K562 (cell line): Measurements from ENCODE around the gene SF3A2. TPM values are rescaled to one million over a fixed set of nuclear protein-coding genes. Genes with fewer than 3 reads are reported as not detected.
A peak's percentile ranks its signal among the peaks of the same experiment; 100 is the strongest.

Source experiments
- CBFA2T2 ChIP-seq: fragments of 450-650 bp; conservative IDR thresholded peaks from 2 replicates; pipeline ENCODE4 v1.6.1; 2017; ENCODE audit warnings: mild to moderate bottlenecking
- CCNT2 ChIP-seq: IDR thresholded peaks from 2 replicates; pipeline ENCODE4 v1.6.1; 2011; ENCODE audit warnings: borderline replicate concordance, low read depth, mild to moderate bottlenecking, moderate library complexity, mixed read lengths, low read length; ENCODE audit not compliant: insufficient read length; ENCODE audit errors: extremely low read depth
- CHCHD3 ChIP-seq: fragments of 250-450 bp; sonication (Bioruptor Pico); IDR thresholded peaks from 2 replicates; pipeline ENCODE4 v2.1.2; 2022; ENCODE audit warnings: mild to moderate bottlenecking
- CREB1 ChIP-seq, 2 experiments: sonication (generic) in 1 of 2; formaldehyde crosslinking in 1 of 2; IDR thresholded peaks; 2 replicates each; pipeline versions ENCODE4 v1.6.1 to v1.8.0; 2012 to 2022; ENCODE audit warnings: inconsistent platforms in 1 of 2, mild to moderate bottlenecking in 1 of 2, missing genetic modification reagents in 1 of 2, moderate library complexity in 1 of 2
- GABPB2 ChIP-seq: fragments of 250-450 bp; sonication (Bioruptor Pico); conservative IDR thresholded peaks from 2 replicates; pipeline ENCODE4 v1.5.1; 2021; ENCODE audit warnings: mild to moderate bottlenecking
- HDAC3 ChIP-seq: fragments of 450-650 bp; IDR thresholded peaks from 2 replicates; pipeline ENCODE4 v1.6.1; 2018; ENCODE audit warnings: borderline replicate concordance, mild to moderate bottlenecking, moderate library complexity; ENCODE audit not compliant: partially characterized antibody
- KLF6 ChIP-seq: fragments of 250-450 bp; sonication (Bioruptor Pico); IDR thresholded peaks from 2 replicates; pipeline ENCODE4 v1.4.0; 2020; ENCODE audit warnings: mild to moderate bottlenecking, moderate library complexity, borderline replicate concordance
- POLR2G ChIP-seq: fragments of 200-400 bp; formaldehyde crosslinking; IDR thresholded peaks from 2 replicates; pipeline ENCODE4 v1.6.1; 2017; ENCODE audit warnings: low read depth, mild to moderate bottlenecking, antibody characterized with exemption, low read length, moderate library complexity
- RBFOX2 ChIP-seq: fragments of 200-400 bp; formaldehyde crosslinking; IDR thresholded peaks from 2 replicates; pipeline ENCODE4 v1.6.1; 2017; ENCODE audit warnings: low read depth, mild to moderate bottlenecking, low read length, moderate library complexity
- SIRT6 ChIP-seq: IDR thresholded peaks from one replicate; pipeline ENCODE4 v1.6.1; 2012; ENCODE audit warnings: low read depth, mild to moderate bottlenecking, control low read depth, inconsistent platforms, low read length, moderate library complexity
- STAG1 ChIP-seq: sonication (generic); formaldehyde crosslinking; IDR thresholded peaks from 2 replicates; pipeline ENCODE4 v1.5.0; 2020; ENCODE audit warnings: missing genetic modification reagents, borderline replicate concordance
- ZNF121 ChIP-seq: sonication (generic); formaldehyde crosslinking; conservative IDR thresholded peaks from 2 replicates; pipeline ENCODE4 v1.8.0; 2022; ENCODE audit warnings: missing genetic modification reagents
- ZNF124 ChIP-seq: sonication (generic); formaldehyde crosslinking; IDR thresholded peaks from 2 replicates; pipeline ENCODE4 v1.8.1; 2022; ENCODE audit warnings: missing genetic modification reagents
- ZNF165 ChIP-seq: fragments of 250-450 bp; sonication (Bioruptor Pico); IDR thresholded peaks from 2 replicates; pipeline ENCODE4 v1.4.0; 2020; ENCODE audit warnings: borderline replicate concordance
- ZNF239 ChIP-seq: fragments of 250-450 bp; sonication (Bioruptor Pico); IDR thresholded peaks from 2 replicates; pipeline ENCODE4 v1.4.0; 2020; ENCODE audit warnings: mild to moderate bottlenecking
- polyA plus RNA-seq, 8 experiments: library from polyadenylated mRNA; depleted of rRNA in 4 of 8; stranded (reverse) in 5 of 8; unstranded in 3 of 8; fragments of >200 nt; fragmentation: Nextera tagmentation in 2 of 8; fragmentation: Illumina TruSeq in 1 of 8; extraction: Ambion mirVana in 2 of 8; extraction: Trizol in 1 of 8; gene quantifications; 2 replicates each; pipeline versions ENCODE4 v1.2.1 to v1.2.3, GENCODE V29; 2011 to 2014; ENCODE audit warnings: inconsistent platforms in 1 of 8, missing spikeins in 1 of 8
- total RNA-seq, 7 experiments: library from RNA; depleted of rRNA in 6 of 7; stranded (reverse); fragments of >200 nt in 6 of 7; fragmentation: Illumina TruSeq in 2 of 7; extraction: Trizol in 2 of 7; gene quantifications; 2 replicates each; pipeline versions ENCODE4 v1.2.1 to v1.2.3, GENCODE V29; 2011 to 2021; ENCODE audit warnings: low replicate concordance in 1 of 7
- TF ChIP-seq, protein P1 (sequence below): sonication (generic); formaldehyde crosslinking; IDR thresholded peaks from 2 replicates; pipeline ENCODE4 v1.8.0; 2022; ENCODE audit warnings: missing genetic modification reagents, mild to moderate bottlenecking, moderate library complexity, borderline replicate concordance
- TF ChIP-seq, protein P2 (sequence below): fragments of 450-650 bp; IDR thresholded peaks from 2 replicates; pipeline ENCODE4 v1.7.0; 2016; ENCODE audit warnings: borderline replicate concordance
- TF ChIP-seq, protein P3 (sequence below): fragments of 250-450 bp; sonication (Bioruptor Pico); IDR thresholded peaks from 2 replicates; pipeline ENCODE4 v1.4.0; 2020; ENCODE audit warnings: mild to moderate bottlenecking, moderate library complexity, borderline replicate concordance
- TF ChIP-seq, protein P4 (sequence below): IDR thresholded peaks from 3 replicates; pipeline ENCODE4 v1.6.1; 2011; ENCODE audit warnings: borderline replicate concordance, mild to moderate bottlenecking; ENCODE audit not compliant: insufficient read length, insufficient read depth

The SF3A2 gene
- total and polyA plus RNA-seq, 9 of the 15 experiments (the other 6 are each of a cell fraction or from before 2014, with no cell fraction given): 0.17 to 194 (median 22.8) TPM

DNA sequence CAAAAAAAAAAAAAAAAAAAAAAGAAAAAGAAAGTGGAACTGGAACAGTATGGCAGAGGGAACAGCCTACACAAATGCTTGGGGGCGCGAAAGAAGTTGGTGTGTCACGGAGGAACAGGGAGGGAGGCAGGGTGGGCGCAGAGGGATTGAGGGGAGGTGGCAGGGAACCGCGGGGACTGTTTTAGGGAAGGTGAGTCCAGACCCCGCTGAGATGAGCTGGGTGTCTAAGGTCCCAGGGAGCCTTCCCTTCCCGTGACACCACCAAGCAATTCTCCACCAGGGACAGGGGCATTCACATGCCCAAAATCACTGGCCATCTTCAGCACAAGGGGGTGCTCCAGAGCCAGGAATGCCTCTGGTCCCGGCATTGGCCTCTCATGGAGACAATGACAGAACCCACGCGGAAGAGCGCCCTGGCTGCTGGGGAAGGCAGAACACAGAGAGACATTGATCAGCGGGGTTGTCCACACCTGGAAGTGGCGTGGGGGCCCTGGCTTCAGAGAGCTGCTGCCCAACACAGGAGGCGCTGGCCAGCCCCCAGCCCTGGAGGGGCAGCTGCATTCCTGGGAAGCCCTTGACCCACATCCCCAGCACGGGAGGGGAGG is 38.4 kb downstream of the SF3A2 start (continued):
- TF ChIP-seq, protein P1, sequence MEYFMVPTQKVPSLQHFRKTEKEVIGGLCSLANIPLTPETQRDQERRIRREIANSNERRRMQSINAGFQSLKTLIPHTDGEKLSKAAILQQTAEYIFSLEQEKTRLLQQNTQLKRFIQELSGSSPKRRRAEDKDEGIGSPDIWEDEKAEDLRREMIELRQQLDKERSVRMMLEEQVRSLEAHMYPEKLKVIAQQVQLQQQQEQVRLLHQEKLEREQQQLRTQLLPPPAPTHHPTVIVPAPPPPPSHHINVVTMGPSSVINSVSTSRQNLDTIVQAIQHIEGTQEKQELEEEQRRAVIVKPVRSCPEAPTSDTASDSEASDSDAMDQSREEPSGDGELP (CRISPR knock-in tag): peak; percentile 47; the same call in 1 of the 2 replicates
- TF ChIP-seq KLF6 (no peak), GABPB2 (CRISPR knock-in tag) (no peak), HDAC3 (no peak), CHCHD3 (CRISPR knock-in tag) (no peak), ZNF124 (CRISPR knock-in tag) (no peak), CREB1 (IDR thresholded peaks at IDR 0.05) (no peak), CREB1 (CRISPR knock-in tag; IDR thresholded peaks at IDR 0.05) (0 out of 2 replicates have a peak, but pooled peaks have one; percentile 26), POLR2G (peak; percentile 79), CCNT2 (no peak), ZNF239 (CRISPR knock-in tag) (no peak), ZNF121 (CRISPR knock-in tag) (no peak), SIRT6 (no peak), CBFA2T2 (no peak), STAG1 (CRISPR knock-in tag) (peak; percentile 34; the same call in 1 of the 2 replicates), RBFOX2 (peak; percentile 73), ZNF165 (CRISPR knock-in tag) (no peak)
- TF ChIP-seq, protein P2, sequence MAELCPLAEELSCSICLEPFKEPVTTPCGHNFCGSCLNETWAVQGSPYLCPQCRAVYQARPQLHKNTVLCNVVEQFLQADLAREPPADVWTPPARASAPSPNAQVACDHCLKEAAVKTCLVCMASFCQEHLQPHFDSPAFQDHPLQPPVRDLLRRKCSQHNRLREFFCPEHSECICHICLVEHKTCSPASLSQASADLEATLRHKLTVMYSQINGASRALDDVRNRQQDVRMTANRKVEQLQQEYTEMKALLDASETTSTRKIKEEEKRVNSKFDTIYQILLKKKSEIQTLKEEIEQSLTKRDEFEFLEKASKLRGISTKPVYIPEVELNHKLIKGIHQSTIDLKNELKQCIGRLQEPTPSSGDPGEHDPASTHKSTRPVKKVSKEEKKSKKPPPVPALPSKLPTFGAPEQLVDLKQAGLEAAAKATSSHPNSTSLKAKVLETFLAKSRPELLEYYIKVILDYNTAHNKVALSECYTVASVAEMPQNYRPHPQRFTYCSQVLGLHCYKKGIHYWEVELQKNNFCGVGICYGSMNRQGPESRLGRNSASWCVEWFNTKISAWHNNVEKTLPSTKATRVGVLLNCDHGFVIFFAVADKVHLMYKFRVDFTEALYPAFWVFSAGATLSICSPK: no peak
- TF ChIP-seq, protein P3, sequence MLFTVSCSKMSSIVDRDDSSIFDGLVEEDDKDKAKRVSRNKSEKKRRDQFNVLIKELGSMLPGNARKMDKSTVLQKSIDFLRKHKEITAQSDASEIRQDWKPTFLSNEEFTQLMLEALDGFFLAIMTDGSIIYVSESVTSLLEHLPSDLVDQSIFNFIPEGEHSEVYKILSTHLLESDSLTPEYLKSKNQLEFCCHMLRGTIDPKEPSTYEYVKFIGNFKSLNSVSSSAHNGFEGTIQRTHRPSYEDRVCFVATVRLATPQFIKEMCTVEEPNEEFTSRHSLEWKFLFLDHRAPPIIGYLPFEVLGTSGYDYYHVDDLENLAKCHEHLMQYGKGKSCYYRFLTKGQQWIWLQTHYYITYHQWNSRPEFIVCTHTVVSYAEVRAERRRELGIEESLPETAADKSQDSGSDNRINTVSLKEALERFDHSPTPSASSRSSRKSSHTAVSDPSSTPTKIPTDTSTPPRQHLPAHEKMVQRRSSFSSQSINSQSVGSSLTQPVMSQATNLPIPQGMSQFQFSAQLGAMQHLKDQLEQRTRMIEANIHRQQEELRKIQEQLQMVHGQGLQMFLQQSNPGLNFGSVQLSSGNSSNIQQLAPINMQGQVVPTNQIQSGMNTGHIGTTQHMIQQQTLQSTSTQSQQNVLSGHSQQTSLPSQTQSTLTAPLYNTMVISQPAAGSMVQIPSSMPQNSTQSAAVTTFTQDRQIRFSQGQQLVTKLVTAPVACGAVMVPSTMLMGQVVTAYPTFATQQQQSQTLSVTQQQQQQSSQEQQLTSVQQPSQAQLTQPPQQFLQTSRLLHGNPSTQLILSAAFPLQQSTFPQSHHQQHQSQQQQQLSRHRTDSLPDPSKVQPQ (CRISPR knock-in tag): no peak
- TF ChIP-seq, protein P4, sequence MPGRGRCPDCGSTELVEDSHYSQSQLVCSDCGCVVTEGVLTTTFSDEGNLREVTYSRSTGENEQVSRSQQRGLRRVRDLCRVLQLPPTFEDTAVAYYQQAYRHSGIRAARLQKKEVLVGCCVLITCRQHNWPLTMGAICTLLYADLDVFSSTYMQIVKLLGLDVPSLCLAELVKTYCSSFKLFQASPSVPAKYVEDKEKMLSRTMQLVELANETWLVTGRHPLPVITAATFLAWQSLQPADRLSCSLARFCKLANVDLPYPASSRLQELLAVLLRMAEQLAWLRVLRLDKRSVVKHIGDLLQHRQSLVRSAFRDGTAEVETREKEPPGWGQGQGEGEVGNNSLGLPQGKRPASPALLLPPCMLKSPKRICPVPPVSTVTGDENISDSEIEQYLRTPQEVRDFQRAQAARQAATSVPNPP: no peak
